ENCODE measurements around the gene PTX3. TPM values are rescaled to one million over a fixed set of nuclear protein-coding genes. Genes with fewer than 3 reads are reported as not detected.

PTX3 gene
- total and polyA plus RNA-seq, 10 of the 15 experiments (the other 5 are each of a cell fraction or from before 2014, with no cell fraction given): 0.03 to 0.11 (median 0.06) TPM; not detected in 7

- Histone ChIP-seq H3K27ac (ENCODE audit: control insufficient read depth, insufficient read depth) (no peak overlapping the region), H4K20me1 (ENCODE audit: control insufficient read depth, insufficient read depth) (no peaks in the 10 kb centered on the region), H3K27me3 (replicated peaks in 1 of 2; ENCODE audit: control insufficient read depth in 2 of 2, insufficient read depth in 2 of 2, low read length in 1 of 2) (no peaks in the 10 kb centered on the region), H3K36me3 (ENCODE audit: control insufficient read depth in 2 of 2, insufficient read depth in 2 of 2, low read length in 1 of 2) (no peaks in the 10 kb centered on the region), H2AFZ (ENCODE audit: control insufficient read depth, low read depth, low read length) (no peak overlapping the region), H3K4me2 (ENCODE audit: control insufficient read depth, insufficient read depth) (no peak overlapping the region), H3K4me1 (ENCODE audit: control insufficient read depth, insufficient read depth, low read length) (no peaks in the 10 kb centered on the region), H3K9me3 (replicated peaks; ENCODE audit: control insufficient read depth, insufficient read depth, low read length) (no peaks in the 10 kb centered on the region), H3K9ac (ENCODE audit: control insufficient read depth, insufficient read depth, low read length) (no peak overlapping the region), H3K79me2 (ENCODE audit: control insufficient read depth, insufficient read depth, low read length) (no peaks in the 10 kb centered on the region), H3K4me3 (no peak overlapping the region)
- in situ Hi-C loops (cut with MboI): no loop called here
- SMC1A ChIA-PET (ENCODE audit: uncharacterized antibody, unreplicated experiment): no interaction called here
- POLR2A ChIA-PET: no interaction called here
- no peak for FAIRE-seq
- ATAC-seq: no peak
- BruUV-seq (replicated peaks): no TSS peak
- CTCF ChIA-PET: no interaction called here
- 42% methylated on average over 2 of the region's 2 CpGs for WGBS (ENCODE audit: insufficient coverage, insufficient replicate concordance, low lambda C conversion rate, missing lambda C conversion rate)
- no peak for DNase-seq (ENCODE audit: low read depth, low spot score)
- TF ChIP-seq ATF3 (IDR thresholded peaks at IDR 0.05; ENCODE audit: borderline replicate concordance, extremely low read depth, low read depth, low read length) (no peak), IKZF1 (conservative IDR thresholded peaks at IDR 0.05) (no peak), TBL1XR1 (IDR thresholded peaks at IDR 0.05; ENCODE audit: low read depth, low read length) (no peak)
- intact Hi-C loops (cut with micrococcal nuclease; ENCODE audit: unreplicated experiment): no loop called here
- RAD21 ChIA-PET (ENCODE audit: unreplicated experiment): no interaction called here
Observed at GRCh38 chr3:157405457-157405856, 31.2 kb upstream of the PTX3 start.

GRCh38 chr3:157406394-157406793 is 30.3 kb upstream of the PTX3 start:
- Histone ChIP-seq H3K4me1 (ENCODE audit: control insufficient read depth, insufficient read depth, low read length) (no peaks in the 10 kb centered on the region), H3K36me3 (ENCODE audit: control insufficient read depth in 2 of 2, insufficient read depth in 2 of 2, low read length in 1 of 2) (no peaks in the 10 kb centered on the region), H4K20me1 (ENCODE audit: control insufficient read depth, insufficient read depth) (no peaks in the 10 kb centered on the region), H3K9ac (ENCODE audit: control insufficient read depth, insufficient read depth, low read length) (no peak overlapping the region), H3K9me3 (replicated peaks; ENCODE audit: control insufficient read depth, insufficient read depth, low read length) (no peaks in the 10 kb centered on the region), H3K27me3 (replicated peaks in 1 of 2; ENCODE audit: control insufficient read depth in 2 of 2, insufficient read depth in 2 of 2, low read length in 1 of 2) (no peaks in the 10 kb centered on the region), H3K4me2 (ENCODE audit: control insufficient read depth, insufficient read depth) (no peak overlapping the region), H3K4me3 (no peak overlapping the region), H3K79me2 (ENCODE audit: control insufficient read depth, insufficient read depth, low read length) (no peaks in the 10 kb centered on the region), H2AFZ (ENCODE audit: control insufficient read depth, low read depth, low read length) (no peak overlapping the region), H3K27ac (ENCODE audit: control insufficient read depth, insufficient read depth) (no peak overlapping the region)
- ChIA-PET SMC1A (ENCODE audit: uncharacterized antibody, unreplicated experiment) (interaction anchor here (0.6 kb wide), 1 partner anchor 245 kb away, joined by 3 read pairs; no protein-coding TSS in a partner anchor), POLR2A (no interaction called here), CTCF (no interaction called here), RAD21 (ENCODE audit: unreplicated experiment) (no interaction called here)
- in situ Hi-C loops (cut with MboI) (no loop called here), intact Hi-C loops (cut with micrococcal nuclease; ENCODE audit: unreplicated experiment) (no loop called here)
- FAIRE-seq (no peak), DNase-seq (ENCODE audit: low read depth, low spot score) (no peak), ATAC-seq (no peak)
- BruUV-seq (replicated peaks): no TSS peak
- 18% methylated on average over 5 of the region's 5 CpGs for WGBS (ENCODE audit: insufficient coverage, insufficient replicate concordance, low lambda C conversion rate, missing lambda C conversion rate)
- no peak for TF ChIP-seq ZNF217 (IDR thresholded peaks at IDR 0.05)
- no peak for TF ChIP-seq ETV6 (conservative IDR thresholded peaks at IDR 0.05 in 1 of 2, IDR thresholded peaks at IDR 0.05 in 1 of 2; ENCODE audit: borderline replicate concordance in 1 of 2, low read depth in 1 of 2)
- no peak for TF ChIP-seq HDAC6 (IDR thresholded peaks at IDR 0.05; ENCODE audit: unreplicated experiment)
- no peak for TF ChIP-seq JUND (IDR thresholded peaks at IDR 0.05; ENCODE audit: low read depth, low read length)
- TF ChIP-seq SMAD1 (IDR thresholded peaks at IDR 0.05; ENCODE audit: low read depth, partially characterized antibody): no peak
- no peak for TF ChIP-seq BCL3 (IDR thresholded peaks at IDR 0.05; ENCODE audit: borderline replicate concordance, insufficient read depth, low read depth, low read length, poor library complexity, severe bottlenecking)
- TF ChIP-seq NR2F1 (conservative IDR thresholded peaks at IDR 0.05): no peak
- TF ChIP-seq CTCF (IDR thresholded peaks at IDR 0.05 in 2 of 3, conservative IDR thresholded peaks at IDR 0.05 in 1 of 3; ENCODE audit: control insufficient read depth in 2 of 3, extremely low read depth in 1 of 3, insufficient read depth in 1 of 3, low read depth in 3 of 3, low read length in 3 of 3): no peak
- no peak for TF ChIP-seq RFX5 (IDR thresholded peaks at IDR 0.05; ENCODE audit: low read depth, low read length)
- no peak for TF ChIP-seq EP300 (IDR thresholded peaks at IDR 0.05; ENCODE audit: borderline replicate concordance in 1 of 2, control insufficient read depth in 1 of 2, low read depth in 2 of 2, low read length in 2 of 2)
- no peak for TF ChIP-seq IKZF2 (IDR thresholded peaks at IDR 0.05)
